ENCODE measurements around the gene PRDM2. TPM values are rescaled to one million over a fixed set of nuclear protein-coding genes. Genes with fewer than 3 reads are reported as not detected.

PRDM2 gene
- total and polyA plus RNA-seq, 2 of the 13 experiments (the other 11 are each of a cell fraction or from before 2014, with no cell fraction given) = 4.0 to 6.5 TPM

DNA sequence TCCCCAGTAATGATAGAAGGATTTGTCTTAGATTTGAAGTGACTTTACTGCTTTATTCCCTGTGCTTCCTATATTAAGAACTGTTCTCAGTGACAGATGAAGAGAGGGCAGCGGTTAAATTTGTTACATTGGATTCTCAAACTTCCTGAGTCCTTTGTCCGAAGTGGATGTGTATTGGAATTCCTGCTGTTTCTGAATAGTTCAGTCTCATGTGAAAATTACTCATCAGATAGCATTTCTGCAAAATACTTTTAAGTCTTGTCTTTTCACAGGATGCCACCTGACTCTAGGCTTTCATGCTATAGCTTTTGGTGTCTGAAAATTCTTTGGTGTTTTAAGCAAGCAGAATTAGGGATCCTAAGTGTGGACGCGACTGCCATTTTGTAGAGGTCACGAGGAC is 83.6 kb downstream of the PRDM2 start:
- no peak for TF ChIP-seq RARG (CRISPR knock-in tag; IDR thresholded peaks at IDR 0.05; ENCODE audit: low read depth)
- TF ChIP-seq KDM3A (CRISPR knock-in tag; IDR thresholded peaks at IDR 0.05; ENCODE audit: low read depth) = no peak
- no peak for TF ChIP-seq ZNF3 (CRISPR knock-in tag; IDR thresholded peaks at IDR 0.05)
- TF ChIP-seq ZNF207 (IDR thresholded peaks at IDR 0.05; ENCODE audit: borderline replicate concordance) = no peak
- TF ChIP-seq REXO4 (CRISPR knock-in tag; IDR thresholded peaks at IDR 0.05; ENCODE audit: borderline replicate concordance) = no peak
- TF ChIP-seq NCOA1 (CRISPR knock-in tag; IDR thresholded peaks at IDR 0.05) = no peak
- no peak for TF ChIP-seq ZNF512 (CRISPR knock-in tag; IDR thresholded peaks at IDR 0.05)
- no peak for TF ChIP-seq SALL2 (CRISPR knock-in tag; IDR thresholded peaks at IDR 0.05)
- no peak for TF ChIP-seq ZNF383 (CRISPR knock-in tag; IDR thresholded peaks at IDR 0.05; ENCODE audit: borderline replicate concordance)
- TF ChIP-seq ZNF121 (CRISPR knock-in tag; IDR thresholded peaks at IDR 0.05) = no peak
- no peak for TF ChIP-seq DNMT1 (CRISPR knock-in tag; IDR thresholded peaks at IDR 0.05)
- no peak for TF ChIP-seq HNF4G (IDR thresholded peaks at IDR 0.05; ENCODE audit: borderline replicate concordance, low read depth, low read length)
- no peak for TF ChIP-seq HNF4G (CRISPR knock-in tag; IDR thresholded peaks at IDR 0.05; ENCODE audit: borderline replicate concordance, low read depth)
- no peak for TF ChIP-seq ZNF280D (CRISPR knock-in tag; IDR thresholded peaks at IDR 0.05)
- TF ChIP-seq ZNF709 (CRISPR knock-in tag; IDR thresholded peaks at IDR 0.05) = no peak
- TF ChIP-seq PAX8 (CRISPR knock-in tag; IDR thresholded peaks at IDR 0.05; ENCODE audit: borderline replicate concordance) = no peak
- Histone ChIP-seq H2AFZ (ENCODE audit: low read length) (no peak overlapping the region), H3K36me3 (replicated peaks in 1 of 2; ENCODE audit: control insufficient read depth in 1 of 2, insufficient read depth in 2 of 2, low read length in 2 of 2) (peaks cover 9 to 47% of the 10 kb centered on the region in 2 experiments; a peak in 4 of 5 replicates), H3K4me1 (ENCODE audit: insufficient read depth, low read length) (no peaks in the 10 kb centered on the region), H3K4me3 (replicated peaks in 1 of 3; ENCODE audit: insufficient read depth in 1 of 3, low read depth in 2 of 3, low read length in 3 of 3) (no peak overlapping the region), H3K27ac (ENCODE audit: extremely low read length, insufficient read depth, low read length) (no peak overlapping the region), H3K27me3 (ENCODE audit: control insufficient read depth in 1 of 2, insufficient read depth in 2 of 2, low read length in 2 of 2) (no peaks in the 10 kb centered on the region), H3K9ac (ENCODE audit: insufficient read depth, low read depth, low read length) (no peak overlapping the region), H4K20me1 (ENCODE audit: insufficient read depth, low read length) (no peaks in the 10 kb centered on the region), H3K9me3 (ENCODE audit: low read length) (no peaks in the 10 kb centered on the region), H3K79me2 (ENCODE audit: insufficient read depth, low read length) (no peaks in the 10 kb centered on the region), H3K4me2 (ENCODE audit: low read depth, low read length) (no peak overlapping the region)
- 74% methylated on average over 5 of the region's 5 CpGs for WGBS (ENCODE audit: low lambda C conversion rate)
- intact Hi-C loops (cut with micrococcal nuclease; ENCODE audit: unreplicated experiment) (no loop called here), in situ Hi-C loops (cut with HindIII; ENCODE audit: extremely low pct_ligation_motif_present, low pct_unique_long_range_greater_than_20kb) (no loop called here)
- FAIRE-seq (no peak), DNase-seq (ENCODE audit: low spot score) (no peak), ATAC-seq (no peak)
- POLR2A ChIA-PET = no interaction called here
- BruUV-seq (replicated peaks) = no TSS peak
- CTCF ChIA-PET (ENCODE audit: low intra/inter-chr PET ratio, low total read pairs) = no interaction called here

All from HepG2 (cell line).